ENCODE measurements around the gene ROS1.

The ROS1 gene

DNA sequence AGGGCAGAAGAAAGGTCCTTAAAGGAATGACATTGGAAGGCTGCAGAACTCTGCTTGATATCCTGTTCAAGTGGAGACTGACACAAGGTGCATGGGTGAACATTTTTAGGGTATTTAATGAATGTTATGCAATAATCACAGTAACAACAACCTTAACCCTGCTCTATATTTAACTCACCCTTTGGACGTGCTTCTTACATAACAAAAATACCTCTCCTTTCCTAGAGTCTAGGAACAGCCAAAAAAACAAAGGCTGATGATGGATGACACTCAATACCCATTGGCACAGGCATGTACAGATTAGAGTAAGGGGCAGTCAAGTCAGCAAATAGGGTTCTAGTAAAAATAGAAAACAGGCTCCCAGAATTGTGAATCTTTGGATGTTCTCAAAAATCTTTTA is 30.6 kb downstream of the ROS1 start:
- Histone ChIP-seq H4K91ac (ENCODE audit: low read length) (no peak overlapping the region), H2AFZ (ENCODE audit: low read depth, low read length) (no peak overlapping the region), H3K27me3 (ENCODE audit: control insufficient read depth in 1 of 2, insufficient read depth in 1 of 2, low read length in 2 of 2) (no peaks in the 10 kb centered on the region), H3K4me3 (ENCODE audit: insufficient read depth in 1 of 2, low read depth in 1 of 2, low read length in 2 of 2) (no peak overlapping the region), H2BK120ac (ENCODE audit: low read depth, low read length) (no peak overlapping the region), H3K27ac (ENCODE audit: low read length, poor library complexity, severe bottlenecking) (no peak overlapping the region), H3K79me1 (replicated peaks; ENCODE audit: low read length, poor library complexity, severe bottlenecking) (no peaks in the 10 kb centered on the region), H2AK5ac (ENCODE audit: low read length, severe bottlenecking) (no peak overlapping the region), H3K4me1 (ENCODE audit: control insufficient read depth, insufficient read depth, low read depth, low read length) (no peaks in the 10 kb centered on the region), H3K18ac (ENCODE audit: low read depth in 1 of 2, low read length in 2 of 2) (no peak overlapping the region), H3K4me2 (ENCODE audit: low read length, poor library complexity, severe bottlenecking) (no peak overlapping the region), H3K9me3 (ENCODE audit: control insufficient read depth, low read length) (no peaks in the 10 kb centered on the region), H2BK12ac (ENCODE audit: low read length in 2 of 2) (no peak overlapping the region), H4K8ac (ENCODE audit: low read length) (no peak overlapping the region), H2BK15ac (ENCODE audit: low read depth, poor library complexity, severe bottlenecking) (no peak overlapping the region), H3K14ac (ENCODE audit: low read length in 2 of 2) (no peak overlapping the region), H3K36me3 (ENCODE audit: control insufficient read depth in 1 of 2, insufficient read depth in 2 of 2, low read depth in 1 of 2, low read length in 2 of 2) (no peaks in the 10 kb centered on the region), H3K4ac (ENCODE audit: low read depth in 1 of 2, low read length in 2 of 2) (no peak overlapping the region), H2BK5ac (ENCODE audit: low read depth, low read length, poor library complexity, severe bottlenecking) (no peak overlapping the region), H3K23ac (ENCODE audit: low read length in 2 of 2) (no peak overlapping the region), H3K9ac (ENCODE audit: low read length) (no peak overlapping the region)
- 56% methylated on average over 1 of the region's 1 CpG for WGBS
- DNase-seq: no peak

GRCh38 chr6:117393045-117393444 is 32.7 kb downstream of the ROS1 start:
- no peak overlapping the region for H3K14ac ChIP-seq (ENCODE audit: low read length in 2 of 2)
- H2AFZ ChIP-seq (ENCODE audit: low read depth, low read length): no peak overlapping the region
- H2BK5ac ChIP-seq (ENCODE audit: low read depth, low read length, poor library complexity, severe bottlenecking): no peak overlapping the region
- no peak overlapping the region for H4K91ac ChIP-seq (ENCODE audit: low read length)
- H3K4me1 ChIP-seq (ENCODE audit: control insufficient read depth, insufficient read depth, low read depth, low read length): no peaks in the 10 kb centered on the region
- no peak overlapping the region for H3K4ac ChIP-seq (ENCODE audit: low read depth in 1 of 2, low read length in 2 of 2)
- no peaks in the 10 kb centered on the region for H3K36me3 ChIP-seq (ENCODE audit: control insufficient read depth in 1 of 2, insufficient read depth in 2 of 2, low read depth in 1 of 2, low read length in 2 of 2)
- no peak for DNase-seq
- H3K4me3 ChIP-seq (ENCODE audit: insufficient read depth in 1 of 2, low read depth in 1 of 2, low read length in 2 of 2): no peak overlapping the region
- H2BK120ac ChIP-seq (ENCODE audit: low read depth, low read length): no peak overlapping the region
- H3K18ac ChIP-seq (ENCODE audit: low read depth in 1 of 2, low read length in 2 of 2): no peak overlapping the region
- H3K27ac ChIP-seq (ENCODE audit: low read length, poor library complexity, severe bottlenecking): no peak overlapping the region
- no peak overlapping the region for H3K23ac ChIP-seq (ENCODE audit: low read length in 2 of 2)
- no peaks in the 10 kb centered on the region for H3K27me3 ChIP-seq (ENCODE audit: control insufficient read depth in 1 of 2, insufficient read depth in 1 of 2, low read length in 2 of 2)
- 85% methylated on average over 1 of the region's 2 CpGs for WGBS
- H2AK5ac ChIP-seq (ENCODE audit: low read length, severe bottlenecking): no peak overlapping the region
- no peak overlapping the region for H4K8ac ChIP-seq (ENCODE audit: low read length)
- no peak overlapping the region for H3K9ac ChIP-seq (ENCODE audit: low read length)
- no peaks in the 10 kb centered on the region for H3K9me3 ChIP-seq (ENCODE audit: control insufficient read depth, low read length)
- no peak overlapping the region for H2BK12ac ChIP-seq (ENCODE audit: low read length in 2 of 2)
- no peaks in the 10 kb centered on the region for H3K79me1 ChIP-seq (replicated peaks; ENCODE audit: low read length, poor library complexity, severe bottlenecking)
- H3K4me2 ChIP-seq (ENCODE audit: low read length, poor library complexity, severe bottlenecking): no peak overlapping the region
- no peak overlapping the region for H2BK15ac ChIP-seq (ENCODE audit: low read depth, poor library complexity, severe bottlenecking)

DNA sequence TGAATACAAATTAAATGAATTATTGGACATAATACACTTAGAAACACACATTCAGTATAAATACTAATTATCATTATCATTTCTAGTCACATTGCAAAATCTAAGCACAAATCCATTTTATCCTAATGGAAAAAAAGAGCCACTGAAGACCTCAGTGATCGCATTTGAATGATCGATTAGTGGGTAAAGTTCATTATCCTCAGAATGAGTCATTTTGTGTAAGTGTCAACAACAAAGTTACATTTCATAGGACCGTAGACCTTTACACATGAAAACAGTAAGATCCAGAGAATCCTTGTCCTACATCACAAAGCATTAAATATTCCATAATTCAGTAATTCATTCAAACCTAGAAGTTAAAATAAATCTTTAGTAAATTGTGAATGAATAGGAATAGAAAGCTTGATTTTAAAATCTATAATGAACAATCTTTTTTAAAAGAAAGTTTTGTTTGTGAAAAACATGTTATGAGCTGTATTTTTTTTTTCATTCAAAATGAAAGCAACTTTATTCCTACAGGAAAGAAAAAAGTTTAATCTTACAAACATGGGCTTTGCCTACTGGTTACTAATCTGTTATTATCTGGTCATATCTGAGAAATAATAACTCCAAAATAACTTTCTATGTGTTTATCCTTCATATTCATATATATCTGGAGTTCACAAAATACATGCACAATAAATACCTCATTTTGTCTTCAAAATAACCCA is 33.7 kb downstream of the ROS1 start:
- H2BK5ac ChIP-seq (ENCODE audit: low read depth, low read length, poor library complexity, severe bottlenecking): no peak overlapping the region
- no peak overlapping the region for H3K27ac ChIP-seq (ENCODE audit: low read length, poor library complexity, severe bottlenecking)
- no peak overlapping the region for H2AFZ ChIP-seq (ENCODE audit: low read depth, low read length)
- no peak overlapping the region for H4K91ac ChIP-seq (ENCODE audit: low read length)
- no peaks in the 10 kb centered on the region for H3K4me1 ChIP-seq (ENCODE audit: control insufficient read depth, insufficient read depth, low read depth, low read length)
- H2BK15ac ChIP-seq (ENCODE audit: low read depth, poor library complexity, severe bottlenecking): no peak overlapping the region
- H3K9ac ChIP-seq (ENCODE audit: low read length): no peak overlapping the region
- H3K36me3 ChIP-seq (ENCODE audit: control insufficient read depth in 1 of 2, insufficient read depth in 2 of 2, low read depth in 1 of 2, low read length in 2 of 2): no peaks in the 10 kb centered on the region
- no peak overlapping the region for H2BK120ac ChIP-seq (ENCODE audit: low read depth, low read length)
- H2AK5ac ChIP-seq (ENCODE audit: low read length, severe bottlenecking): no peak overlapping the region
- H3K14ac ChIP-seq (ENCODE audit: low read length in 2 of 2): no peak overlapping the region
- H3K23ac ChIP-seq (ENCODE audit: low read length in 2 of 2): no peak overlapping the region
- no peak overlapping the region for H3K4me3 ChIP-seq (ENCODE audit: insufficient read depth in 1 of 2, low read depth in 1 of 2, low read length in 2 of 2)
- H3K79me1 ChIP-seq (replicated peaks; ENCODE audit: low read length, poor library complexity, severe bottlenecking): no peaks in the 10 kb centered on the region
- WGBS: 73% methylated on average over 2 of the region's 3 CpGs
- H3K4me2 ChIP-seq (ENCODE audit: low read length, poor library complexity, severe bottlenecking): no peak overlapping the region
- H4K8ac ChIP-seq (ENCODE audit: low read length): no peak overlapping the region
- DNase-seq: no peak
- no peaks in the 10 kb centered on the region for H3K9me3 ChIP-seq (ENCODE audit: control insufficient read depth, low read length)
- no peak overlapping the region for H3K4ac ChIP-seq (ENCODE audit: low read depth in 1 of 2, low read length in 2 of 2)
- no peak overlapping the region for H3K18ac ChIP-seq (ENCODE audit: low read depth in 1 of 2, low read length in 2 of 2)
- H2BK12ac ChIP-seq (ENCODE audit: low read length in 2 of 2): no peak overlapping the region
- H3K27me3 ChIP-seq (ENCODE audit: control insufficient read depth in 1 of 2, insufficient read depth in 1 of 2, low read length in 2 of 2): no peaks in the 10 kb centered on the region

DNA sequence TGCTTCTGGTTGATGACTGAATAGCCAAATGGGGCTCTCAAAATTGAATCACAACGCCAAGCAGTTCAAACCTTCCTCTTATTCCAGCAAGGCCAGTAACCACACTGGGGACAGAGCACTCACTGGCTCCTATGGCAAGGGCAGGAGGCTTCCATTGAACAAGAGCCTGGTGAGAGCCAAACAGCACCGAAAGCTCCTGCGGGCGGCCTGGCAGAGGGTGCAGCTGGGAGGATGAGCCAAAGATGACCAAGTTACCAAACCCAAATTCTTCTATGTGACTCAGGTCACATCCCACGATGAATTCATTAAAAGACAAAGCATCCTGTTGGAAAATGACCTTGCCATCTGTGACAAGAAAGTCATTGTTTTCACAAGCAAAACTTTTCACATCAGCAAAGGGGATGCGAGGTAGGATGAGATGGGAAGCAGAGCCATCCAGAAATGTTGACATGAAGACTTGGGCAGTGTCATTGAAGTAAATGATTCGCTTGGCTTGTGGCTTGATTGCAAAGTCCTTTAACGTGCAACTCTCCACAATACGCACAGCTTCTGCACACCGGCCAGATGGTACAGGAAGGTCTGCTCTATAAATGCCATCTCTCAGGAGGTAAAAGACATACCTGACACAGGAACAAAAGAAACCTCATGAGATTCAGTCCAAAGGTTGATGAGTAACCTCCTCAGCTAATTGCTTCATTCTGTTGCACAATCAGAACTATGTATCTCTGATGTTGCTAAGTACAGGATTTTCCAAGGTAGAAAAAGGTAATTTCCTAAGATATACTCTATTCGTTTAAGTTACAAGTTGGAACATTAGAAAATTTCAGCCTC is 36.3 kb downstream of the ROS1 start:
- H3K27me3 ChIP-seq (ENCODE audit: control insufficient read depth in 1 of 2, insufficient read depth in 1 of 2, low read length in 2 of 2): no peaks in the 10 kb centered on the region
- no peaks in the 10 kb centered on the region for H3K36me3 ChIP-seq (ENCODE audit: control insufficient read depth in 1 of 2, insufficient read depth in 2 of 2, low read depth in 1 of 2, low read length in 2 of 2)
- H2BK120ac ChIP-seq (ENCODE audit: low read depth, low read length): no peak overlapping the region
- H2BK12ac ChIP-seq (ENCODE audit: low read length in 2 of 2): no peak overlapping the region
- no peak overlapping the region for H3K18ac ChIP-seq (ENCODE audit: low read depth in 1 of 2, low read length in 2 of 2)
- H3K4ac ChIP-seq (ENCODE audit: low read depth in 1 of 2, low read length in 2 of 2): no peak overlapping the region
- H3K14ac ChIP-seq (ENCODE audit: low read length in 2 of 2): no peak overlapping the region
- no peak overlapping the region for H4K8ac ChIP-seq (ENCODE audit: low read length)
- no peak overlapping the region for H2BK15ac ChIP-seq (ENCODE audit: low read depth, poor library complexity, severe bottlenecking)
- no peaks in the 10 kb centered on the region for H3K4me1 ChIP-seq (ENCODE audit: control insufficient read depth, insufficient read depth, low read depth, low read length)
- no peak overlapping the region for H3K4me3 ChIP-seq (ENCODE audit: insufficient read depth in 1 of 2, low read depth in 1 of 2, low read length in 2 of 2)
- no peak overlapping the region for H3K9ac ChIP-seq (ENCODE audit: low read length)
- H3K23ac ChIP-seq (ENCODE audit: low read length in 2 of 2): no peak overlapping the region
- WGBS: 91% methylated on average over 10 of the region's 11 CpGs
- H3K9me3 ChIP-seq (ENCODE audit: control insufficient read depth, low read length): no peaks in the 10 kb centered on the region
- H2BK5ac ChIP-seq (ENCODE audit: low read depth, low read length, poor library complexity, severe bottlenecking): no peak overlapping the region
- no peak overlapping the region for H3K4me2 ChIP-seq (ENCODE audit: low read length, poor library complexity, severe bottlenecking)
- no peak overlapping the region for H2AK5ac ChIP-seq (ENCODE audit: low read length, severe bottlenecking)
- no peak overlapping the region for H2AFZ ChIP-seq (ENCODE audit: low read depth, low read length)
- H4K91ac ChIP-seq (ENCODE audit: low read length): no peak overlapping the region
- H3K27ac ChIP-seq (ENCODE audit: low read length, poor library complexity, severe bottlenecking): no peak overlapping the region
- no peak for DNase-seq
- no peaks in the 10 kb centered on the region for H3K79me1 ChIP-seq (replicated peaks; ENCODE audit: low read length, poor library complexity, severe bottlenecking)
